NCI-H2081 (cell line): ENCODE data around the gene CHD5.

ENCODE experiments used
- DNase-seq, 2 experiments: peaks; one replicate each; lab custom pipeline; 2025; lab: John Stamatoyannopoulos, UW

The CHD5 gene

DNA sequence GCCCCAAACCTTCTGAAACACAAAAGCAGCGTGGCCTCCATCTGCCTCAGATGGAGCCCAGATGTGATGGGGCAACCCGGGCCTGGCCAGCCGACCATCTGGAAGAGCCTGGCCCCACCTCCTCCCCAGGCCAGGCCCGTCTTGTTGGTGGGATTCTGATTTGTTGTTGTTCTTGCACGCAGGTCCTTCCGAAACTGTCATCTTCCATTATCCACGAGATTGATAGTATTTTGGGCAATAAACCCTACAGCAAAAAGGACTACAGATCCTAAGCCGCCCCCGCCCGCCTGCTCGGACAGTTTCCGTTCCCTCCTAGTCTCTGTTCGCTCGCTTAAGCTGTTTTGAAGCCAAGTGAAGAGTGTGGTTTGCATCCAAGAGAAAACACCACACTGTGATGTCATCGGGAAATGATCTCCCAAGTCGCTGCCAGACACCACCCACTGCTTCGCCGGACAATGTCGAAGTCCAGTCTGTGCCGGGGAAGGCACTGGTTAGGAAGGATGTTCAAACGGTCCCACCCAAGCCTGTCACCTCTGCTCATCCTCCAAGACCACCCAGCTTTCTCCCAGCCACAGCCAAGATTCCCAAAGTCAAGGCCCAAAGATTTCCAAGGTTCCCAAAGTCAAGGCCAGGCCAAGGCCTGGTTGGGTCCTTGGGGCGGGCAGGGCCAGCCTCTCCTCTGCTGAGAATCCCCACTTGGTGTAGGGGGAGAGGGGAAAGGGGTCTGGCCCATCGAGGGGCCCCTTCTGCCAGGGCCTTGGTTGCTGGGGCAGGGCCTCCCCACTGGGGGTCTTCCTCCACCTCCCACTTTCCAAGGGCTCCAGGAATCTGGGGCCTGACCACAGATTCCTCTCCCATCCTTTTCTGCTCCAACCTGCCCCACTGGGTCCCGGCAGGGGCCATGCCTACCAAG, 81.6 kb downstream of the CHD5 start:
- no peak for DNase-seq

DNA sequence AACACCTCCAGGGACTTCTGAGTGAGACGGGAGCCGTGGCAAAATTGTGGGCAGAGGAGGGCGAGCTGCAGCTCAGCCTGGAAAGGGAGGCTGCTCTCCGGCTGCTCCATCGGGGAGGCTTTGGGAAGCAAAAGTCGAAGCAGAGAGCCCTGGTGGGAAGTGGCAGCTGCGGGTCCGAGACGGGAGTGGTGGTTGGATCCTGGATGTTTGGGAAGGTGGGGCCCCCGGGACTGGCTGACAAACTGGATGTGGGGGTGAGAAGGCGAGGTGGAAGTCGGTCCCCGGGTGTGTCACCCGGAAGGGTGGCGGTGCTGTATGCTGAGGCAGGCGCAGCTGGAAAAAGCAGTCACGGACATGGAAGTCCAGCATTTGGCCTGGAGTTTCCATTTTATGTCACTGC, 82.3 kb downstream of the CHD5 start:
- no peak for DNase-seq

DNA sequence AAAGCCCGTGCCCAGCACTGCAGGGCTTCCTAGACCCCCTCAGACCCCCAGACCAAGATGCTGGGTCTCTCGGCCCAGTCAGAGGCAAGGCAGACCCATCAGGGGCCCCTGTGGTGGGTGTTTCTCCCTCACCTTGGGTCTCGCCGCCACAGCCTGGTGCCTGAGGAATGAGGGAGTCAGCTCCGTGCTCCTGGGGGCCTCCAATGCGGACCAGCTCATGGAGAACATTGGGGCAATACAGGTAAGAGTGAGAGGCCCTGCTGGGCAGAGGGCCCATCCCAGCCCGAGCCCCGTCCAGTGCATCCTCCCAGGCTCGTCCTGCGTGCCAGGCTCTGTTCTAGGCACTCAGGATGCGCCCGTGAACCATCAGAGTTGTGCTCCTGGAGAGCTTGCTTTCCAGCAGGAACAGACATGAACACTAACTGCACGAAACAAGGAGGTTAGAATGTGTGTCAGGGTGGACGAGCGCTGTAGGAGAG, 83.0 kb downstream of the CHD5 start:
- no peak for DNase-seq

DNA sequence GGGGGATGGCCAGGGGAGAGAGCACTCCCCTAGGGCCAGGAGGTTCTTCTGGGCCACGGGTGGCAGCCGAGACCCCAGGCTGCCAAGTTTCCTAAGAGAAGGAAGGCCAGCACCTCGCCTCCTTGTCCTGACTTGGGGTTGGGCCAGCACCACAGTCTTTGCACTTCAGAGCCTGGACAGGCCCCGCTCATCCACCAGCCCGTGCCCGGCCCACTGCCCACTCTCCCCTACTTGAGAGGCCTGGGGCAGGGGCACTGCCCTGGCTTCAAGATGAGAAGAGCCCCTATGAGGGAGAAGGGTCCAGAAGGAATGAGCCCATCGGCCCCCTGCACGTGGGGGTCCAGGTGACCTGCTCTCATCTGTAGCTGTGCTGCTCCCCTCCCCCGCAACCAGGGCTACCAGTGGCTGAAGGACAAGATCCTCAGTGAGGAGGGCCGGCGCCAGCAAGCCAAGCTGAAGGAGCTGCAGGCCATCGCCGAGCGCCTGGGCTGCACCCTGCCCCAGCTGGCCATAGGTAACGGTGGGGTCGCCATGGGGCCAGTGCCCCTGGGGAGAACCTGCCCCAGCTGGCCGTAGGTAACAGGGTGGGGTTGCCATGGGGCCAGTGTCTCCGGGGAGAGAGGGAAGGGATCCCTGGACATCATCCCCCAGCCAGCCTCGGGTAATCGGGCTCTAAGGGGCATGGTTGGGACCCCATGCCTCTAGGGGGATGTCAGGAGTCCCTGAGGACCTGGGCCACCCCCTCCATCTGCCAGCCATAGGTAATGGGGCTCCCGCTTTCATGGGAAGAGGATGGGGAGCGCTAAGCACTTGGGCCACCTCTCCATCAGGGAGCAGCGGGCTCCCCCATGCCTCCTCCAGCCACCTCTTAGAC, 83.6 kb downstream of the CHD5 start:
- DNase-seq = no peak

DNA sequence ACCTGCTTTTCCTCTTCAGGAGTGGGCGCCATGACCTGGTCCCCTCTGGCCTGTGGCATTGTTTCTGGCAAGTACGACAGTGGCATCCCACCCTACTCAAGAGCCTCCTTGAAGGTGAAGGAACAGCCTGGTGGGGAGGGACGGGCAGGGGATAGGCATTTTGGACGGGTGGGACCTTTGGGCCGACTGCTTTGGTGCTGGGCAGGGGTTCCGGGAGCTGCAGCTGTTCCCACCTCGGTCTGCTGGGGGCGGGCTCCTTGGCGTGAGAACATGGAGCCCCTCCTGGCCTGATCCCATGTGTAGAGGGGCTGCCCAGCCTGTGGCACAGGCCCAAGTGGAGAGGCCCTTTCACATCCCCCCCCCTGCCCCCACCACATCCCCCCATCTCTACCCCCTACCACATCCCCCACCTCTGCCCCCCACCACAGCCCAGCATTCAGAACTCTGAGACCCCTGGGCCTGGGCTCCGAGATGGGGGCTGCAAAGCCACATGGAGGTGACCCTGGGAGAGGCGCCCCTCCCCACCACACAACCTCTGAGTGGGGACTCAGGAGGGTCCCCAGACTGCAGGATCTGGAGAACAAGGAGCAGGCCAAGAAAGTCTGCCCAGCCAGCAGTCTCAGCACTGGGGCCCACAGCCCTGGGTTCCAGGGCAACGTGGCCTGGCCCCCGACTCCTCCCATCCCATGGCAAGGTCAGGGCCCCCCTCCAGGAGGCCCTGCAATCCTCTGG, 84.4 kb downstream of the CHD5 start:
- DNase-seq = no peak

DNA sequence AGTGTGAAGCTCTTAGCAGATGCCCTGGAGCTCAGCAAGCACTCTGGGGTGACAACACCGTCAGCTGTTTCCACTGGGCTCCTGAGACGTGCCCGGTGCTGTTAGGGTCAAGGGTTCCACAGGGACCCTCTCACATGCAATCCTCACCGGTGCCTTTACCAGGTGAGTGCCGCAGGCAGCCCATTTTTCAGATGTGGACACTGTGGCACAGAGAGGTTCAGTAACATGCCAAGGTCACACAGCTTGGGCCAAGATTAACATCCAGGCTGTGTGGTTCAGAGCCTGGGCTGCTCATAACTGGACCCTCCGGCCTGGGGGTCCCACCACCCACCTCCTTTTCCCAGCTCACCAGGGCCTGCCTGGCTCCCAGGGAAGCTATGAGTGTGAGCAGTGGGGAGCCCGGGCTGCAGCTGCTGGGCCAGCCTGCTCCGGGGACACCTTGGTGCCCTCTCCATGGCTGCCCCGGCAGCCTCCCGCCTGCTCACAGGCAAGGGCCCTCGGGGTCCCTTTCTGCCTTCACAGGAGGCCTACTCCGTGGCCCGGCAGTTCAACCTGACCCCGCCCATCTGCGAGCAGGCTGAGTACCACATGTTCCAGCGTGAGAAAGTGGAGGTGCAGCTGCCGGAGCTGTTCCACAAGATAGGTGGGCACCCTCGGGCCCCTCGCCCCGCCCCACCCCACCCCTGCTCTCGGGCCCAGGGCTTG, 85.2 kb downstream of the CHD5 start:
- no peak for DNase-seq

DNA sequence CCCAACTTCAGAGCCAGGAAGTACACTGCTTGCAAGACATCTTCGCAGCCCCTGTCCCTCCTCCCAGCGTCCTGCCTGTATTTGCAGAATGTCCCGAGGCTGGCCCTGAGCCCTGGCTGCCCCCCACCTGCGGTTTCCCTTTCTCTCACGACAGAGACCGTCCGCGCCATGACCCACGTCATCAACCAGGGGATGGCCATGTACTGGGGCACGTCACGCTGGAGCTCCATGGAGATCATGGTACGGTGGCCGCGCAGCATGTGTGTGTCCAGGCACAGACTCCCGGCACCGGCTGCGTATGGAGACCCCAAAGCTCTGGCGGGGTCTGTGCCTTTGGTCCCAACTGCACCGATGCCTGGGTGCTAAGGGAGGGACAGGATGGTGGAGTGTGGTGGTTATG, 85.9 kb downstream of the CHD5 start:
- DNase-seq = no peak

DNA sequence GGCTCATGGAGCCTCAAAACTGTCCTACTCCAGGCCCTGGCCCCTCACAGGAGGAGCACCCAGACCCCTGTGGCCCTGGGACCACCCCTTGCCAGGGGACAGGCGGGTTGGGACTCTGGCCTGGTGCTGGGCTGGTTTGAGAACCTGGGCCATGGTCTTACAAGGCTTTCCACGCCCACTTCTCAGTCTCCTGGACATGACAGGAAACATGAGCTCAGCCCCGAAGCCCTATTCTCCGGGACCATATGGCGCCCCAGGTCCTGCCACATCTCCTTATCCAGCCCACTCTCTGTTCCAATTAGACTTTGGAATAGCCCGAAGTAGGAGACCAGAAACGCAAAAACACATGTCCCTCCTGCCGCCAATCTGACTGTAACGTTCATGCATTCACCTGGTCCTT, 86.5 kb downstream of the CHD5 start:
- no peak for DNase-seq

DNA sequence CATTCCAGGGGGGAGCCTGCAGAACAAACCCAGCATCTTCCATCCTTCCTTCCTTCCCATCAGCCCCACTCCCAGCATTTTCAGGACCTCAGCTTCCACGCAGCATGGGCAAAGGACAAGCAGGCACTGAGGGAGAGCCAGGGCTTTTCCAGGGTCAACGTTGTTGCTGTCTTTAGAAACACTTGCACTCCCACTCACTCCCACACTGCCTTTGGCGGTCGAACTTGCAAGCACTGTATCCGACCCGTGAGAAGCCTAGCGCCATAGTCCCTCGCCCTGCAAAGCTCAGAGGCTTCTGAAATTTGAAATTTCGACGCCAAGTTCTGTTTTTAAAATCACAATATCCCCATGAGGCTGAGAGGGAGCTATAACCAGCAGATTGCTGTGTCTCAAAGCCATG, 87.0 kb downstream of the CHD5 start:
- DNase-seq = no peak

DNA sequence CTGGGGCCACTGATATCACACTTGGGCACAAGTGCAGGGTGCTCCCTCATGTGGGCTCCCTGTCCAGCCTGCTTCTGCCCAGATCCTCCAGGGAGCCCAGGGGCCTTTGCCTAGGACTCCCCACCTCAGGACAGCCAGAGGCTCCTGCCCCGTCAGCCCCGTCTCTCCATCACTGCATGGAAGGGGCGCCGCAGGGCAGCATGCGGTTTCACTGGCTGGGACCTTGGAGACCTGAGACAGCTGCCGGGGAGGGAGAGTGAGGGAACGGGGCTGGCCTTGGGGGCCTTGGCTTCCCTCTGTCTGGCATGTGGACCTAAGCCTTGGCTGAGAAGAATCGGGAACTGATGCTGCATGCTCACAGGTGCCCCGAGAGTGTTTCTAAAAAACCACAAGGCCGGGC, 87.9 kb downstream of the CHD5 start:
- DNase-seq = no peak

DNA sequence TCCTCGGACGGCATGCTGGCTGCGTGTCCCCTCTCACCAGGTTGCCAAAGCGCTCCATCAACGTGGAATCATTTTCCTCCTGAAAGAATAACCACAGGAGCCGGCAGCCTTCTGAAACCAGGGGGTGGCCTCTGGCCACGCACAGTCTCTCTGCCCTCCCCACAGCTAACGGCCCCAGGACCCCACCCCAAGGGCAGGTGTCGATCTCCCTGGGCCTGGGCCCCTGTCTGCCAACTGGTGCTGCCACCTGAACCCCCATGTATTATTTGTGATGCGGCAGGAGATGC, 88.4 kb downstream of the CHD5 start:
- DNase-seq = no peak

DNA sequence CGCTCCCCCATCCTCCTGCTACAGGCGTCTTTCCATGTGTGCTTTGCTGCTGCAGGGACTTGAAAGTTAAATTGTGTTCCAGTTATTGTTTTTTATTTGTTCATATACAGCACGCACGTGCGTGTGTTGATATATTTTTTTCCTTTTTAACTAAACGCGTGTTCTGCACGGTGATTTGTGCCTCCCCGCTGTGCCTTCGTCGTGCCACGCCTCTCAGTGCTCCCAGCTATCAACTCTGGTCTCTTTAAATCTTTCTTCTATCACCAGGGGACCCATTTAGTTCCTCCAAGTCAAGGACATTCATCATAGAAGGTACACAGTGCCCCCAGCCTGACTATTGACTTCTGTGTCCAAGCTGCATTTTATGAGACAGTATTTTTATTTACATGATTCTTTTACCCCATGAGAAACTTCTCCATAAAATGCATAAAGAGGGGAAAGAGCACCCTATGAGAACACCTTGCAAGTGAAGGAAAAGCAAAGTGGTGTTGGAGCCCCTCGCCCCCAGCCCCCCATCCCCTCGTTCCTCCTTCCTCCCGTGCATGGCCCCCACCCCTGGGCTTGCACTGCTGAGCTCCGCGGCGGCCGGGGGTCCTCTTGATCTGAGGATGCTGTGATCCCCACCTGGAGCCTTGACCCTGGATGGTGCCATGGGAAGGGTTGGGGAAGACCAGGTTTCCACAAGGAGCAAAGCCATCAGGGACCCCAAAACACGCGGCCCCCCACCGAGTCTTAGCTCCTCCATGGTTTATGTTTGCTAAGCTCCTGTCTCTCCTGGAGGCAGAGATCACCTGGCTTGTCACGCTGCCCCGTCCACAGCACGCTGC, 88.9 kb downstream of the CHD5 start:
- no peak for DNase-seq

DNA sequence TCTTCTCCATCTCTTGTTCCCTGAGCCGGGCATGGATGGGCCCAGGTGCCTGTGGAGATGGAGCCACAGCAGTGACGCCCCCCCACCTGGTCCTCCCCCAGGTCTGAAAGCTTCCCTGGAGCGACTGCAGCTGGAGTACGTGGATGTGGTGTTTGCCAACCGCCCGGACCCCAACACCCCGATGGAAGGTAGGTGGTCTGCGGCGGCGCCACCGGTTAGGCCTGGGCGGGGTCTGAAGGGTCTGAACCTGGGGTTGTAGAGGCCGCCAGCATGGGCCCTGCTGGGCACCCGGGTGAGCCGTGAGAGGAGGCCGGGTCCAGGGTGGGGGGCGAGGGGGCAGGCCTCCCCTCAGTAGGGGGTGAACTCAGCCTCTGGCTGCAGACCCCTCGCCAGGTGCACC, 89.8 kb downstream of the CHD5 start:
- no peak for DNase-seq

DNA sequence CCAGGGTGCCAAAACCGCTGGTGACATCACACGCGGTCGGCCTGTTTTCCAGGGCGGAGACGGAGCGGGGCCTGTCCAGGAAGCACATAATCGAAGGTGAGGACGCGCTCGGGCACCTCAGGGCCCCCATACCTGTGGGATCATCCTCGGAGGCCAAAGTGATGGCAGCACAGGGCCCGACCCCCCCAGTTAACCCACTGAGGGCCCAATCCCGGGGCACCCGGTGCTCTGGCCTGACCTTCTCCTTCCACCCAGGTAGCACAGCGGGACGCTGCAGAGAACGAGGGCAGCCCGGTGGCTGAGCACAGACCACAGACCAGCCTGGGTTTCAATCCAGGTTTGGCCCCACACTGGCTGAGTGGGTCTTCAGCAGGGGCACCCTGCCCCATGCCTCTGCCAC, 91.2 kb downstream of the CHD5 start:
- DNase-seq = no peak

DNA sequence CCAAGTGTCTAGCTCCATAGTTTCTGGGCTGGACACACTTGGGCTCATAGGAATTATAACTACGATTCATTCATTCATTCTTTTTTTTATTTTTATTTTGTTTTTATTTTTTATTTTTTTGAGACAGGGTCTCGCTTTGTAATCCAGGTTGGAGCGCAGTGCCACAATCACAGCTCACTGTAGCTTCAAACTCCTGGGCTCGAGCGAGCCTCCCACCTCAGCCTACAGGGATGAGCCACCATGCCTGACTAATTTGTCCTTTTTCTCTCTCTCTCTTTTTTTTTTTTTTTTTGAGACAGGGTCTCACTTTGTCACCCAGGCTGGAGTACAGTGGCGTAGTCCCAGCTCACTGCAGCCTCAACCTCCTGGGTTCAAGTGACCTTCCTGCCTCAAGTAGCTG, 92.2 kb downstream of the CHD5 start:
- no peak for DNase-seq

DNA sequence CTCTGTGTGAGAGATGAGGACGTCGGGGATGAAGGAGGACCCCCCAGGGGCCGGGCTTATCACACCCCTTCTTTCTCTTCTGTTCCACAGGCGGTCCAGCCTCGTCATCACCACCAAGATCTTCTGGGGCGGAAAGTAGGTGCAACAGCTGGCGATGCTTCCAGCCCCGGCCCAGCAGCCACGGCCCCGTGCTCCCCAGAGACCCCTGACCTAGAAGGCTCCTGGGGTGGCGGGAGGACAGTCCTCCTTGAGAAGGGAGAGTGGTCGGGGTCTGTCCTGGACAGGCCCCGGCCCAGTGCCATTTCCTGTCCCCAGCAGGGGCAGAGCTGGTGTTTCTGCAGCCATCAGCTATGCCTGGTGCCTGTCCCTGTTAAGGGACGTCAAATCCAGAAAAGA, 92.7 kb downstream of the CHD5 start:
- no peak for DNase-seq

DNA sequence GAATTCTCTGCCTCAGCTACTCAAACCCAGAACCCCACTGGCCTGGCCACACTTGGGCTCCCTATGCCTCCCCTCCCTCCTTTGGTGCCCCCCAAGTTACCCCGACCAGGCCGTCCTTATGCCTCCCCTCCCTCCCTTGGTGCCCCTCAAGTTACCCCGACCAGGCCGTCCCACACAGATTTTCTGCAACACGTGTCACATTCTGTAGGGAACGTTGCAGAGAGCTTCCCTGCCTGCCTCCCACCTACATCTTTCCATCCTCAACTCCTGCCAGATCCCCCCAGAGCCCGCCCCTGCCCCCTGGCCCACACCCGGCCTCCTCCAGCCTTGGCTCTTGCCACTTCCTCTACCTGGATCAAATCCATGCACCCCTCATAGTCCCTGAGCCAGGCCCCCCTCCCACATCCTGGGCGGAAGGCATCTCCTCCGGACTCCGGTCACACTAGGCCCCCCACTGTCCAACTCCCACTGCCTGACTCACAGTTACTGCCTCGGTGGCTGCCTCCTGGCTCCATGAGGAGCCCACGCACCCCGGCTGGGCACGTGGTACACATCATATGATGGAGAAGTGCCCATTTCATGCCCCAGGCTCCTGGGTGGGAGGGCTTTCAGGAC, 93.3 kb downstream of the CHD5 start:
- no peak for DNase-seq

DNA sequence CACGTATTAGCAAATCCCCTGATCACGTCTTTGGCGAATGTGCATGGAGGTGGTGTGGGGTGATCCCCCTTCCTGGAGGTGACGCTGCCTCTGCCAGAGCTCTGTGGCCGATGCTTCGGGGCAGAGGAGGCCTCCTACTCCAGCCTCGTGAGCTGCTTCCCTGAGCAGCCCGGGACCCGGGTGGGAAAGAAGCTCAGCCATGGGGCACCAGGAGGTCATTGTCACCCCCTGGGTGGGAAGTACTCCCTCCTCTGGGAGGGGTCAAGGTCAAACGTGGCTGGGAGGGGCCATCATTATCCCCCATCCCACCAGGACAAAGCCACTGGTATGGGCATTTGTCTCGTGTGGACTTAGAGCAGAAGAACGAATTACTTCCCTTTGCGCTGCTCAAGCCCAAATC, 93.8 kb downstream of the CHD5 start:
- no peak for DNase-seq

DNA sequence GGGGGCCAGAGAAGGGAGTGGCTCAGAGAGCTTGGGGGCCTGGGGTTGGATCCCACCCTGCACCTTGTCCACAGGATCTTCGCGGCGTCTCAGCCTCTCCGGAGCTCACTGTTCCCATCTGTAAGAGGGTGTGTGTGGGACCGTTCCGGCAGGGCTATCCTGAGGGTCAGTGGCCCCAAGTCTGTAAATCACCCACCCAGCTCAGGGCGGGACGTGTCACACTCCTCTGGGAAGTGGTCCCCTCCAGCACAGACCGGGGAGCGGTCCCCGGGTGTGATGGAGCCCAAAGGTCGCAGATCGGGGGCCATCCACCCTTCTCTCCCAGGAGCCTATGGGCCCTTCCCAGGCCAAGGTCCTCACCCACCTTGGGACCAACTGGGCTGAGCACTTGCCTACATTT, 94.5 kb downstream of the CHD5 start:
- no peak for DNase-seq

DNA sequence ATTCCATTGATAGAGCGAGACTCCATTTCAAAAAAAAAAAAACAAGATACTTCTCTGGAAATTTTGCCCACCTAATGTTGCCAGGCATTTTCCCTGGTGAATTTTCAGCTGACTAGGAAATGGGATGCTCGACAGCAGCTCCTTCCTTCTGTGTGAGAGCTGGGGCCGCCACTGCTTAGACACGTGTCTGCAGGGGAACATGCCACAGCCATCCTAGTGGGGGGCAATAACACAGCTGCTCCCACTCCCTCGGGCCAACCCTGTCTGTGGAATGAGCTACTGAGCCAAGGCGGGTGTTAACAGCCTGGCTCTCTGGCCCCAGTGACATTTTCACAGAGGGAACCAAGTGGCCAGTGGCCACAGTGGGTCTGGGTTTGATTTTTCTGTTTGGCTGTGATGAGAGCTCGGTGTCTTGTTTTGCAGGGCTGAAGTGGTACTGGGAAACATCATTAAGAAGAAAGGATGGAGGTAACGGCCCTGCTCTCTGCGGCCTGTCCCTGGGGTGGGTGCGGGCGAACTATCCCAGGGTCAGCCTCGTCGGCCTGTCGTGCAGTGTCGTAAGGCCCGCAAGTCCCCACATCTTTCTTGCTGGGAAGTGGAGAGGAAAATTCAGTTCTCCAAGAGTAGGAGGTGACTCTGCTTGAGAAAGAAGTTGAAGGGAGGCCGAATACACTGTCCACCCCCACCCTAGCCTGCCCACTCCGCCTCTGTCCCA, 95.2 kb downstream of the CHD5 start:
- no peak for DNase-seq
